NCI-H2029 treated with DMSO at 0.1 percent for 48 hours (cell line): Measurements from ENCODE around the gene HTT.

Experiments used
- DNase-seq: peaks from one replicate; lab custom pipeline; 2025; lab: John Stamatoyannopoulos, UW

The HTT gene

DNA sequence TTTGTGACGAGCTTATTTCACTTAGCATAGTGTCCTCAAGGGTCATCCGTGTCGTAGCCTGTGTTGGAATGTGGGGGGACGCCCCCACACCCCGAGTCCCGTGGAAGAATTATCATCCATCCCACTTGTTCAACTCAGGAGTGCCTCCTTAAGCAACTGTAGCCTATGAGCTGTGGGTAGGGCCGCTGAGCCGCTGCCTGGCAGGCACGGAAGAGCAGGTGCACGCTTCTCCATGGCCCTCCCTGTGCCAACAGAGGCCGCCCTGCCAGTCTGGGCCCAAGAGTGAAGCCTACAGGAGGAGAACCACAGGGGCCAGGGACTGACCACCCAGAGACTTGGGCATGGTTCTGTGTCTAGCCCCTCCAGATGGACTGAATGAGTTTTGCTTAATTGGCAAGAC, 216.0 kb downstream of the HTT start:
- no peak for DNase-seq

GRCh38 chr4:3290889-3291321, 216.4 kb downstream of the HTT start:
- no peak for DNase-seq

- peak; percentile 90 for DNase-seq
These were observed 217.0 kb downstream of the HTT start for GRCh38 chr4:3291411-3291968.

DNA sequence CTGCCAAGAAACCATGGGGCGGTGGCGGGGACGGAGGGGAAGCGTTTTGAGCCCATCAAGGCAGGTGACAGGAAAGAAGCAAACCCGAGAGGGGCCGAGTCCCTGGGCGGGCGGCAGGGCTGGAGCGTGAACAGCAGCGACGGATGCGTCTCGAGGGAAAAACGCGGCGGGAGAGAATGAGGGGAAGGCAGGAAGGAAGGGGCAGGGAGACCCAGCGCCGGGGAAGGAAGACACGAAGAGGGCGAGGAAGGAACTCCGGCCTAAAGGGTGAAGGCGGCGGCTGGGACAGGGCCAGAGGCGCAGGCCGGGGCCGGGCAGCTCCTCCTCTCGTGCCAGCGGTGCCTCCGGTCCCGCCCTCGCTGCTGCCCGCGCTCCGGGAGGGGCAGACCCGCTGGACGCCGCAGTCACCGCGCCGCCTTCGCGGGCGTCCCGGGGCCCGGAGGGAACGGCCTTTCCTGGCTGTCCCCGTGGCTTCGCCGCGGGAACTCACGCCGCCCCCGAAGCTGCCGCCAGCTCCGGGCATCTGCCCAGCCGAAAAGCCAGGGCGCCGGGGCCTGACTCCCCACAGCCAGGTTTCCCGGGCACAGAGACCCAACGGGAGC, 217.6 kb downstream of the HTT start:
- DNase-seq: peak; percentile 64

DNA sequence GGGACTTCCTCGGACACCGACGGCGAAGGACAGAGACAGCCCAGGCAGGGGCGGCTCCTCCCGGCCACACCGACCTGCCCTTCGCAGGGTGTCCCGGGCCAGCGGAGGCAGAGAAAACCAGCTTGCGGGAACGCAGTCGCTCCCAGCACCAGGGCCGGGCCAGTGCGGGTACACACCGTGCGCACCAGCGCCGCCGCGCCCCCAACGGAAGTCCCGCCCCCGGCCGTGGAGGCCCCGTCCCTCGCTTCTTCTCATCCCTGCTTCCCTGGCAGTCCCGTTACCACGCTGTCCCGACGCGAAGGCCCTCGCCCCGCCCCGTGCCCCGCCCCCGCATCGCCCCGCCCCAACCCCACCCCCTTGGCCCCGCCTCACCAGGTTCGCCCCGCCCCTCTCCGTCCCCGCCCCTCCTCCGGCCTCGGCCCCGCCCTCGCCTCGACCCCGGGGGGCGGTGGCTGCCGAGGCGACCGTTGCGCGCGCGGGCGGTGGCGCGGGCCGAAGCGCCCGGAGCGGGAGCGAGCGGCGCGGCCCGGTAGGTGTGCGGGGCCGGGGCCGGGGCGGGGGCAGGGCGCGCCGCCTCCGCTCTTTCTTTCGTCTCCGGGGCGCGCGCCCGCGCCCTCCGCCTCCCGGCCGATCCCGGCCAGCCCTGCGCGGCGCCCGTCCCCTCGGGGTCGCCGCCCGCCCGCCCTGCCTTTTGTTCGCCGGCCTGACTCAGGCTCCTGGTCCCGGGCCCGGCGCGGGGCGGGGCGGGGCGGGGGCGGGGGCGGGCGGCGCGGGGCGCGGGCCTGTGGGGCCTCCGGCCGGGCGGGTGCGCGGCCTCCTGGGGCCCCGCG, 218.3 kb downstream of the HTT start, which contains the start of gene RGS12:
Gene RGS12, plus strand, starts transcription at position 451 of the 830 bp plus-strand sequence. CDS start 23,150 bp downstream, outside the sequence.
- peak; percentile 72 for DNase-seq
